ENCODE measurements around the gene NME7.

DNA sequence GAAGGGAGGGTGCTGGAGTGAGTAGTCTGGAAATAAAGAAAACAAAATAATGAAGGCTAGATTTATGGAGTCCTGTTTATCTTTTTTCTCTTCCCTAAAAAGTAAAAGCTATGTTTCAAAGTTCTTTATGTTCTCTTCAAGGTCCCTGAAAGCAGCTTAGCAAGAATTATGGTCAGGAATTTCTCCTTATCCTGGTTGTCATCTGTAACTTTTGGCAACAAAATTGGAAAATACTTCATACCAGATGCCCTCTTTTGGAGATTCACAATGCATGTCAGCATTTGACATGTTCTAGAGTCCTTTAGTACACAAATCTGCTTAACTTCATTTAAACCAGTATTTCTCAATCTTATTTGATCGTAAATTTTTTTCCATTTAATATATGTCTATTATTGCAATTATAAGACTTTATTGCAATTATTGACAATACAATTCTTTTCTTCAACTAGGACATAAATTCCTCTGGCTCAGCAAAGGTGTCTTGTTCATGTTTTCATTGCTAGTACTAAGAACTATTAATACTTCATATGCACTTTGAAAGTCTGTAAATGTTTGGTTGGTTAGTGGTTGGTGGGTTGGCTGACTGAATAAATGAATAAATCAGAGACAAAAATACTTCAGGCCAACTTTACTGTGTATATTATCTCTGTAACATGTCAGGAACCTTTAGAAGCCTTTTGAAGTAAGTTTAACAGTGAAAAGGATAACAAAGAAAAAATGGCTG lies 159.6 kb downstream of the NME7 start:
- TF ChIP-seq, protein P1, sequence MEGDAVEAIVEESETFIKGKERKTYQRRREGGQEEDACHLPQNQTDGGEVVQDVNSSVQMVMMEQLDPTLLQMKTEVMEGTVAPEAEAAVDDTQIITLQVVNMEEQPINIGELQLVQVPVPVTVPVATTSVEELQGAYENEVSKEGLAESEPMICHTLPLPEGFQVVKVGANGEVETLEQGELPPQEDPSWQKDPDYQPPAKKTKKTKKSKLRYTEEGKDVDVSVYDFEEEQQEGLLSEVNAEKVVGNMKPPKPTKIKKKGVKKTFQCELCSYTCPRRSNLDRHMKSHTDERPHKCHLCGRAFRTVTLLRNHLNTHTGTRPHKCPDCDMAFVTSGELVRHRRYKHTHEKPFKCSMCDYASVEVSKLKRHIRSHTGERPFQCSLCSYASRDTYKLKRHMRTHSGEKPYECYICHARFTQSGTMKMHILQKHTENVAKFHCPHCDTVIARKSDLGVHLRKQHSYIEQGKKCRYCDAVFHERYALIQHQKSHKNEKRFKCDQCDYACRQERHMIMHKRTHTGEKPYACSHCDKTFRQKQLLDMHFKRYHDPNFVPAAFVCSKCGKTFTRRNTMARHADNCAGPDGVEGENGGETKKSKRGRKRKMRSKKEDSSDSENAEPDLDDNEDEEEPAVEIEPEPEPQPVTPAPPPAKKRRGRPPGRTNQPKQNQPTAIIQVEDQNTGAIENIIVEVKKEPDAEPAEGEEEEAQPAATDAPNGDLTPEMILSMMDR (IDR thresholded peaks at IDR 0.05 in 4 of 5, conservative IDR thresholded peaks at IDR 0.05 in 1 of 5), result no peak
- no peak for TF ChIP-seq POLR2A (IDR thresholded peaks at IDR 0.05)

Data from gastrocnemius medialis (tissue), 4 donors.